Measurements from ENCODE around the gene TCF12.

DNA sequence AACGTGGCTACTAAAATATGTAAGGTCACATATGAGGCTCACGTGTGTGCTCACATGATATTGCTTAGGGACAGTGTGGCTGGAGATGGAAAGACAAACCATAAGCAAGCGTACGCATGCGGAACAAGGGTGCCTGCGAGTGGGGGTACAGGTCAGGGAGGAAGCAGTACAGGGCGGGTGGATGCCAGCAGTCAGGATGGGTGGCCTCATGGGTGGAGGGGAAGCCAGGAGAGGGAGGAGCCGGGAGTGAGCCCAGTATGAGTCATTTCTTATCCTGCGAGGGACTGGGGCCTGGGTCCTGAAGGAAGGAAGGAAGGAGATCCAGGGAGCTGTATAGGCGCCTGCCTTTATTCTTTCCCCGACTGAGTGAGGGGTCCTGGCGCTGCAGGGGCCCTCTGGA lies 415.8 kb downstream of the TCF12 start:
- TF ChIP-seq, protein P1, sequence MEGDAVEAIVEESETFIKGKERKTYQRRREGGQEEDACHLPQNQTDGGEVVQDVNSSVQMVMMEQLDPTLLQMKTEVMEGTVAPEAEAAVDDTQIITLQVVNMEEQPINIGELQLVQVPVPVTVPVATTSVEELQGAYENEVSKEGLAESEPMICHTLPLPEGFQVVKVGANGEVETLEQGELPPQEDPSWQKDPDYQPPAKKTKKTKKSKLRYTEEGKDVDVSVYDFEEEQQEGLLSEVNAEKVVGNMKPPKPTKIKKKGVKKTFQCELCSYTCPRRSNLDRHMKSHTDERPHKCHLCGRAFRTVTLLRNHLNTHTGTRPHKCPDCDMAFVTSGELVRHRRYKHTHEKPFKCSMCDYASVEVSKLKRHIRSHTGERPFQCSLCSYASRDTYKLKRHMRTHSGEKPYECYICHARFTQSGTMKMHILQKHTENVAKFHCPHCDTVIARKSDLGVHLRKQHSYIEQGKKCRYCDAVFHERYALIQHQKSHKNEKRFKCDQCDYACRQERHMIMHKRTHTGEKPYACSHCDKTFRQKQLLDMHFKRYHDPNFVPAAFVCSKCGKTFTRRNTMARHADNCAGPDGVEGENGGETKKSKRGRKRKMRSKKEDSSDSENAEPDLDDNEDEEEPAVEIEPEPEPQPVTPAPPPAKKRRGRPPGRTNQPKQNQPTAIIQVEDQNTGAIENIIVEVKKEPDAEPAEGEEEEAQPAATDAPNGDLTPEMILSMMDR (IDR thresholded peaks at IDR 0.05) = no peak
- TF ChIP-seq POLR2A (IDR thresholded peaks at IDR 0.05) = no peak
